Effector memory CD4-positive, alpha-beta T cell (primary cell): ENCODE measurements around the gene IFT27.

Experiments
- DNase-seq, 3 donors: peaks; one replicate each; pipeline ENCODE4 v3.0.0-alpha.2; 2020
- H3K27ac ChIP-seq: 2 replicates; pipeline ENCODE4 v1.7.0; 2013; ENCODE audit warnings: mild to moderate bottlenecking, low read length, moderate library complexity; ENCODE audit not compliant: insufficient read depth, poor library complexity, severe bottlenecking
- H3K27me3 ChIP-seq: replicated peaks from 2 replicates; pipeline ENCODE4 v1.7.0; 2013; ENCODE audit warnings: mild to moderate bottlenecking, low read length; ENCODE audit not compliant: insufficient read depth, control insufficient read depth, poor library complexity, severe bottlenecking
- H3K36me3 ChIP-seq: 2 replicates; pipeline ENCODE4 v1.7.0; 2013; ENCODE audit warnings: mild to moderate bottlenecking, low read length, moderate library complexity; ENCODE audit not compliant: control insufficient read depth, insufficient read depth
- H3K4me1 ChIP-seq: 2 replicates; pipeline ENCODE4 v1.7.0; 2013; ENCODE audit warnings: low read length, mild to moderate bottlenecking; ENCODE audit not compliant: control insufficient read depth, insufficient read depth, poor library complexity, severe bottlenecking
- H3K4me3 ChIP-seq: 2 replicates; pipeline ENCODE4 v1.7.0; 2013; ENCODE audit warnings: low read length, low read depth, mild to moderate bottlenecking; ENCODE audit not compliant: insufficient read depth, poor library complexity, severe bottlenecking
- H3K9me3 ChIP-seq: 2 replicates; pipeline ENCODE4 v1.7.0; 2013; ENCODE audit warnings: mild to moderate bottlenecking, low read length, moderate library complexity; ENCODE audit not compliant: control insufficient read depth

IFT27 gene

DNA sequence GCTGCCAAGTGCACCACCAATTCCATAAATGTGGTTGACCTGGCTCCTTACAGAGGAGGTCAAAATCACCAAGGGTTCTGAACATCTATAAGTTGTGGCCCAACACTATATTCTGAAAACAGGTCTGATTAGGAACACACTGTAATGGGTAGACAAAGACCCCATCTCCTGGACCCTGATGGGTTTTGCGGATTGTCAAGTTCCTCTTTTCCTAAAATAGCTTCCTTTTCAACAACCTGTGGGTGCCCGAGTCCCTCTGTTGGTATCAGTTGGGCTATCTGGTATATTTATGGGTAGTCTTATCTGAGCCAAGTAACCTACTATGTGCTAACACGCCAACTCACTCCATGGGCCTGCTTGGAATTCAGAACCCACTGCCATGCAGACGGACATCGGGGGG lies 62.5 kb downstream of the IFT27 start:
- H3K4me1 ChIP-seq: no peaks in the 10 kb centered on the region
- H3K4me3 ChIP-seq: no peak overlapping the region
- no peaks in the 10 kb centered on the region for H3K36me3 ChIP-seq
- H3K27me3 ChIP-seq: no peaks in the 10 kb centered on the region
- no peak overlapping the region for H3K27ac ChIP-seq
- no peaks in the 10 kb centered on the region for H3K9me3 ChIP-seq
- DNase-seq: no peak
